Gastrocnemius medialis (tissue), 4 donors: Measurements from ENCODE around the gene SELENOK. TPM values are rescaled to one million over a fixed set of nuclear protein-coding genes. Genes with fewer than 3 reads are reported as not detected.
"Not testable (repeated sequence)": the region's sequence is repeated elsewhere in the genome, so short reads cannot be mapped to it uniquely, and the experiment has no call there.

Experiments
- ATAC-seq, 2 donors: fragments of 150-250 bp; one replicate each; pipeline ENCODE4 v1.9.1; 2016
- DNase-seq, 2 donors: peaks; one replicate each; pipeline ENCODE4 v3.0.0-alpha.2; 2019
- H3K27ac ChIP-seq, 4 donors: fragments of 200-600 bp; sonication (generic); 1 replicate in 1 of 4; 2 replicates in 3 of 4; pipeline ENCODE4 v1.5.1; 2016 to 2018; ENCODE audit warnings: mild to moderate bottlenecking in 2 of 4, moderate library complexity in 1 of 4
- H3K27me3 ChIP-seq, 3 donors: fragments of 200-600 bp; sonication (generic) in 2 of 3; 1 replicate in 1 of 3; 2 replicates in 2 of 3; pipeline versions ENCODE4 v1.5.1 to v1.6.0; 2016 to 2019; ENCODE audit warnings: mild to moderate bottlenecking in 1 of 3, moderate library complexity in 1 of 3
- H3K36me3 ChIP-seq, 2 donors: fragments of 200-600 bp; sonication (generic) in 1 of 2; one replicate each; pipeline ENCODE4 v1.5.1; 2017 to 2018
- H3K4me1 ChIP-seq, 2 donors: fragments of 200-600 bp; sonication (generic) in 1 of 2; one replicate each; pipeline ENCODE4 v1.5.1; 2016 to 2017; ENCODE audit warnings: mild to moderate bottlenecking in 2 of 2
- H3K4me3 ChIP-seq, 4 donors: fragments of 200-600 bp; sonication (generic) in 3 of 4; 1 replicate in 1 of 4; 2 replicates in 3 of 4; pipeline ENCODE4 v1.5.1; 2016 to 2019; ENCODE audit warnings: mild to moderate bottlenecking in 2 of 4
- H3K9me3 ChIP-seq, 3 donors: fragments of 200-600 bp; sonication (generic) in 2 of 3; 1 replicate in 1 of 3; 2 replicates in 2 of 3; pipeline ENCODE4 v1.5.1; 2016 to 2019
- POLR2A ChIP-seq, 2 donors: fragments of 450-650 bp; IDR thresholded peaks; one replicate each; pipeline ENCODE4 v1.6.1; 2017; ENCODE audit warnings: antibody characterized with exemption in 2 of 2, mild to moderate bottlenecking in 2 of 2, moderate library complexity in 2 of 2
- in situ Hi-C, 4 donors: fragments of 200-750 bp; cut with MboI; loops; one replicate each; pipeline versions ENCODE4 v1.15.0 to v1.8.0; 2017; ENCODE audit warnings: low sequenced_read_pairs in 4 of 4
- intact Hi-C: fragments of 100-400 bp; cut with DNase I; formaldehyde crosslinking; loops from one replicate; pipeline ENCODE4 v1.15.1; 2023; ENCODE audit warnings: low total_unique reads
- total RNA-seq, 4 donors: library from RNA; depleted of rRNA; stranded (reverse); fragments of >200 nt; gene quantifications; one replicate each; pipeline versions ENCODE4 v1.1.0 to v1.2.3, GENCODE V29; 2016
- TF ChIP-seq, protein P1 (sequence below), 5 experiments: fragments of 450-650 bp in 3 of 5; fragments of 200-600 bp in 2 of 5; sonication (generic) in 2 of 5; IDR thresholded peaks in 4 of 5; conservative IDR thresholded peaks in 1 of 5; 1 replicate in 4 of 5; 2 replicates in 1 of 5; pipeline ENCODE4 v1.5.1; 2016 to 2019; ENCODE audit warnings: antibody characterized with exemption in 5 of 5, mild to moderate bottlenecking in 3 of 5, moderate library complexity in 3 of 5

Gene SELENOK
- total RNA-seq, 4 donors from 2014 or later = 73.1 to 95.4 (median 80.8) TPM

DNA sequence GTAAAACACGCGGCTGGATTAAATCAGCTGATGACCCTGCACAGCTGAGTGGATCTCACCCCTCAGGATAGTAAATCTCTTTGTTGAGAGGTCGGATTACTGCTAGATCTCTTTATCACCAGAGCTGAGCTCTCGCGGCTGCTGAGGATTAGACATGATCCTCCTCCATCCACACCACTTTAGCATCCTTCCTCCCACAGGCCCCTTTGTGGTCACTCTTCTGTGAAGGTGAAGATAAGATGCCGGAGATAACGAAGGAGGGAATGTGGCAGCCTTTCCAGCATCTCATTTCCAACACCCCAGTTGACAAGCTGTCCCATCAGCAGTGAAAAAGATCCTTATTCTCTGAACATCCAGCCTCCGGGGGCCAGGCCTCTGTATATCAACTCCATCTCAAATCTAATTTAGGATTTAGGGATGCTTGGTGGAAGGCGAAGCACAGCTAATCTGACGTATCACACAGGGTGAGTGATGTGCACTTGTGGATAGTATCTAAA is 47.5 kb upstream of the SELENOK start:
- no peaks in the 10 kb centered on the region for H3K27me3 ChIP-seq
- DNase-seq (no peak), ATAC-seq (no peak)
- H3K36me3 ChIP-seq = no peaks in the 10 kb centered on the region
- H3K4me1 ChIP-seq = no peaks in the 10 kb centered on the region
- no peak for TF ChIP-seq POLR2A (IDR thresholded peaks at IDR 0.05)
- TF ChIP-seq, protein P1, sequence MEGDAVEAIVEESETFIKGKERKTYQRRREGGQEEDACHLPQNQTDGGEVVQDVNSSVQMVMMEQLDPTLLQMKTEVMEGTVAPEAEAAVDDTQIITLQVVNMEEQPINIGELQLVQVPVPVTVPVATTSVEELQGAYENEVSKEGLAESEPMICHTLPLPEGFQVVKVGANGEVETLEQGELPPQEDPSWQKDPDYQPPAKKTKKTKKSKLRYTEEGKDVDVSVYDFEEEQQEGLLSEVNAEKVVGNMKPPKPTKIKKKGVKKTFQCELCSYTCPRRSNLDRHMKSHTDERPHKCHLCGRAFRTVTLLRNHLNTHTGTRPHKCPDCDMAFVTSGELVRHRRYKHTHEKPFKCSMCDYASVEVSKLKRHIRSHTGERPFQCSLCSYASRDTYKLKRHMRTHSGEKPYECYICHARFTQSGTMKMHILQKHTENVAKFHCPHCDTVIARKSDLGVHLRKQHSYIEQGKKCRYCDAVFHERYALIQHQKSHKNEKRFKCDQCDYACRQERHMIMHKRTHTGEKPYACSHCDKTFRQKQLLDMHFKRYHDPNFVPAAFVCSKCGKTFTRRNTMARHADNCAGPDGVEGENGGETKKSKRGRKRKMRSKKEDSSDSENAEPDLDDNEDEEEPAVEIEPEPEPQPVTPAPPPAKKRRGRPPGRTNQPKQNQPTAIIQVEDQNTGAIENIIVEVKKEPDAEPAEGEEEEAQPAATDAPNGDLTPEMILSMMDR (IDR thresholded peaks at IDR 0.05 in 4 of 5, conservative IDR thresholded peaks at IDR 0.05 in 1 of 5) = no peak
- intact Hi-C loops = no loop called here
- H3K4me3 ChIP-seq = no peak overlapping the region
- in situ Hi-C loops = loop anchor here in 1 of 4 donors (10.0 kb wide), 1 partner anchor 426 kb away; no protein-coding TSS in a partner anchor
- no peak overlapping the region for H3K27ac ChIP-seq
- H3K9me3 ChIP-seq = no peaks in the 10 kb centered on the region

- ATAC-seq (peak in 1 of 2 donors; percentile 73), DNase-seq (peak in 1 of 2 donors; percentile 11)
- Histone ChIP-seq H3K4me1 (no peaks in the 10 kb centered on the region), H3K36me3 (no peaks in the 10 kb centered on the region), H3K9me3 (no peaks in the 10 kb centered on the region), H3K4me3 (no peak overlapping the region), H3K27ac (no peak overlapping the region), H3K27me3 (no peaks in the 10 kb centered on the region)
- TF ChIP-seq, protein P1 (IDR thresholded peaks at IDR 0.05 in 4 of 5, conservative IDR thresholded peaks at IDR 0.05 in 1 of 5) = peak; percentile 54 to 77 (median 65)
- TF ChIP-seq POLR2A (IDR thresholded peaks at IDR 0.05) = no peak
- in situ Hi-C loops (loop anchor here in 1 of 4 donors (10.0 kb wide), 1 partner anchor 426 kb away; no protein-coding TSS in a partner anchor), intact Hi-C loops (no loop called here)
These were observed 47.0 kb upstream of the SELENOK start for GRCh38 chr3:53938645-53939044.

DNA sequence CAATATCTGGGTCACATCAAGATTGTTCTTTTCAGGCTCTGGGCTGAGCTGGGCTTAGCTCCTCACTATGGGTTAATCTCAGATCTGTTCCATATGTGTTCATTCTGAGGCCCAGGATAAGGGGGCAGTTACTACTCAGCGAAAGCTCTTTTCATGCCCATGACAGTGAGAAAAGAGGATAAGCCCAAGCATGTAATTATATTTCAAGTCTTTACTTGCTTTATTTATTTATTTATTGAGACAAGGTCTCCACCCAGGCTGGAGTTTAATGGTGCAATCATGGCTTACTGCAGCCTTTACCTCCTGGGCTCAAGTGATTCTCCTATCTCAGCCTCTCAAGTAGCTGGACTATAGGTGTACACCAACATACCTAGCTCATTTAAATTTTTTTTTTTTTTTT is 44.7 kb upstream of the SELENOK start:
- no peaks in the 10 kb centered on the region for H3K4me1 ChIP-seq
- ATAC-seq = no peak
- H3K27ac ChIP-seq = no peak overlapping the region
- TF ChIP-seq, protein P1 (IDR thresholded peaks at IDR 0.05 in 4 of 5, conservative IDR thresholded peaks at IDR 0.05 in 1 of 5) = no peak
- no peak for TF ChIP-seq POLR2A (IDR thresholded peaks at IDR 0.05)
- no peaks in the 10 kb centered on the region for H3K9me3 ChIP-seq
- DNase-seq = no peak
- intact Hi-C loops = no loop called here
- no peaks in the 10 kb centered on the region for H3K36me3 ChIP-seq
- peaks cover 0 to 3% (median 0%) of the 10 kb centered on the region in 3 donors for H3K27me3 ChIP-seq
- H3K4me3 ChIP-seq = no peak overlapping the region
- in situ Hi-C loops = loop anchor here in 1 of 4 donors (10.0 kb wide), 1 partner anchor 428 kb away; no protein-coding TSS in a partner anchor

DNA sequence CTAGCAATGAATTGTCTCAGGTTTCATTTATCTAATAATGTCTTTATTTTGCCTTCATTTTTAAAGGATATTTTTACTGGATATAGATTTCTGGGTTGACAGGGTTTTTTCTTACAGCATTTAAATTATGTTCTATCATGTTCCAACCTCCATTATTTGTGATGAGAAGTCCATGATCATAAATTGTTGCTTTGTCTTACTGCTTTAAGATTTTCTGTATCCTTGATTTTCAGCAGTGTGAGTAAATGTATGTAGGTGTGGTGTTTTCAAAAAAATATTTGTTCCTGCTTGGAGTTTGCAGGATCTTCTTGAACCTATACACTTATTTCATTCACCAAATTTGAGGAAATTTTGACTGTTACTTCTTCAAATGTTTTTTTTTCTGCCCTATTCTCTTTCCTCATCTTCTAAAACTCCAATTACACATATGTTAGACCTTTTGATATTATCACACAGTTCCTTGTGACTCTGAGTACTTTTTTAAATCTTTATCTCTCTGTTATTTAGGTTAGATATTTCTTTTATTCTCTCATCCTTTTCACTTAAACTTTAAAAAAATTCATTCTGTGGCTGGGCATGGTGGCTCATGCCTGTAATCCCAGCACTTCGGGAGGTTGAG is 43.7 kb upstream of the SELENOK start:
- intact Hi-C loops = no loop called here

GRCh38 chr3:53927208-53927872 is 35.7 kb upstream of the SELENOK start:
- H3K27ac ChIP-seq, in situ Hi-C loops, H3K36me3 ChIP-seq, intact Hi-C loops, H3K27me3 ChIP-seq, ATAC-seq, H3K9me3 ChIP-seq, DNase-seq, H3K4me1 ChIP-seq, H3K4me3 ChIP-seq: not testable (repeated sequence)

More for the DNA sequence above, 43.7 kb upstream of the SELENOK start:
- TF ChIP-seq, protein P1 (IDR thresholded peaks at IDR 0.05 in 4 of 5, conservative IDR thresholded peaks at IDR 0.05 in 1 of 5) = no peak
- TF ChIP-seq POLR2A (IDR thresholded peaks at IDR 0.05) = no peak
- Histone ChIP-seq H3K4me1 (no peaks in the 10 kb centered on the region), H3K27me3 (peaks cover 0 to 3% (median 0%) of the 10 kb centered on the region in 3 donors), H3K27ac (no peak overlapping the region), H3K36me3 (no peaks in the 10 kb centered on the region), H3K9me3 (no peaks in the 10 kb centered on the region), H3K4me3 (no peak overlapping the region)
- no peak for DNase-seq
- in situ Hi-C loops = loop anchor here in 1 of 4 donors (10.0 kb wide), 1 partner anchor 429 kb away; no protein-coding TSS in a partner anchor
- ATAC-seq = no peak
